Adrenal gland (tissue), 5 donors: ENCODE measurements around the gene NPSR1.
"Not testable (repeated sequence)": the region's sequence is repeated elsewhere in the genome, so short reads cannot be mapped to it uniquely, and the experiment has no call there.

Experiments
- POLR2A ChIP-seq, 2 donors: fragments of 450-650 bp; IDR thresholded peaks; one replicate each; pipeline ENCODE4 v1.6.1; 2017; ENCODE audit warnings: antibody characterized with exemption in 2 of 2, mild to moderate bottlenecking in 2 of 2, moderate library complexity in 1 of 2
- TF ChIP-seq, protein P1 (sequence below), 6 experiments: fragments of 450-650 bp in 4 of 6; fragments of 200-600 bp in 2 of 6; sonication (generic) in 1 of 6; IDR thresholded peaks; 1 replicate in 5 of 6; 2 replicates in 1 of 6; pipeline versions ENCODE4 v1.5.1 to v1.8.0; 2016 to 2021; ENCODE audit warnings: antibody characterized with exemption in 6 of 6, mild to moderate bottlenecking in 2 of 6, moderate library complexity in 1 of 6
- donor health status: DM: no; HTN: no; CAD: no.

DNA sequence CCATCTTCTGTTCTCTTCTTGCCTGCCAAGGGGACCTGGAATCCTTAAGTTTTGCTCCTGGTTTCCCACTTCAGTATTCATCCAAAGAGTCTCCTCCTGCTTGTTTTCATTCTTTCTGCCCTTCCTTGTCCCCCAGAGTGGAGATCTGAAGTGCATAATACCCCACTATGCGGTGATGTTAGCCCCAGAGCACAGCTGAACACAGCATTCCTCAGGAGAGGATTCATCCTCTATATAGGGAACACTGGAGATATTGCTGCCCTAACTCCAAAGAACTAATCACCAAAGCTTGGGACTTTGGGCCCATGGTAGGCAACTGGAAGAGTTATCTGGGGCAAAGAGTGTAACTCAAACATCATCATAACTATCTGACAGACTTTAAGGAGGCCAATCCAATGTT, 201.3 kb downstream of the NPSR1 start:
- TF ChIP-seq, protein P1, sequence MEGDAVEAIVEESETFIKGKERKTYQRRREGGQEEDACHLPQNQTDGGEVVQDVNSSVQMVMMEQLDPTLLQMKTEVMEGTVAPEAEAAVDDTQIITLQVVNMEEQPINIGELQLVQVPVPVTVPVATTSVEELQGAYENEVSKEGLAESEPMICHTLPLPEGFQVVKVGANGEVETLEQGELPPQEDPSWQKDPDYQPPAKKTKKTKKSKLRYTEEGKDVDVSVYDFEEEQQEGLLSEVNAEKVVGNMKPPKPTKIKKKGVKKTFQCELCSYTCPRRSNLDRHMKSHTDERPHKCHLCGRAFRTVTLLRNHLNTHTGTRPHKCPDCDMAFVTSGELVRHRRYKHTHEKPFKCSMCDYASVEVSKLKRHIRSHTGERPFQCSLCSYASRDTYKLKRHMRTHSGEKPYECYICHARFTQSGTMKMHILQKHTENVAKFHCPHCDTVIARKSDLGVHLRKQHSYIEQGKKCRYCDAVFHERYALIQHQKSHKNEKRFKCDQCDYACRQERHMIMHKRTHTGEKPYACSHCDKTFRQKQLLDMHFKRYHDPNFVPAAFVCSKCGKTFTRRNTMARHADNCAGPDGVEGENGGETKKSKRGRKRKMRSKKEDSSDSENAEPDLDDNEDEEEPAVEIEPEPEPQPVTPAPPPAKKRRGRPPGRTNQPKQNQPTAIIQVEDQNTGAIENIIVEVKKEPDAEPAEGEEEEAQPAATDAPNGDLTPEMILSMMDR (IDR thresholded peaks at IDR 0.05) = not testable (repeated sequence)
- not testable (repeated sequence) for TF ChIP-seq POLR2A (IDR thresholded peaks at IDR 0.05)
